Transverse colon (tissue), 4 donors: ENCODE measurements around the gene VWA5B1.

ENCODE experiments used
- CTCF ChIP-seq, 5 experiments: fragments of 200-600 bp in 3 of 5; fragments of 450-650 bp in 2 of 5; sonication (generic) in 3 of 5; IDR thresholded peaks; 1 replicate in 2 of 5; 2 replicates in 3 of 5; pipeline ENCODE4 v1.5.1; 2016 to 2017; ENCODE audit warnings: antibody characterized with exemption in 5 of 5, inconsistent platforms in 3 of 5, mild to moderate bottlenecking in 2 of 5, moderate library complexity in 1 of 5
- EP300 ChIP-seq: sonication (generic); formaldehyde crosslinking; IDR thresholded peaks from one replicate; pipeline ENCODE4 v1.6.1; 2017; ENCODE audit warnings: antibody characterized with exemption, low read depth
- POLR2A ChIP-seq: fragments of 450-650 bp; IDR thresholded peaks from one replicate; pipeline ENCODE4 v1.6.1; 2016; ENCODE audit warnings: antibody characterized with exemption, mild to moderate bottlenecking, moderate library complexity
- POLR2AphosphoS5 ChIP-seq, 3 donors: sonication (generic); formaldehyde crosslinking; IDR thresholded peaks; one replicate each; pipeline ENCODE4 v1.6.1; 2016; ENCODE audit warnings: antibody characterized with exemption in 3 of 3

DNA sequence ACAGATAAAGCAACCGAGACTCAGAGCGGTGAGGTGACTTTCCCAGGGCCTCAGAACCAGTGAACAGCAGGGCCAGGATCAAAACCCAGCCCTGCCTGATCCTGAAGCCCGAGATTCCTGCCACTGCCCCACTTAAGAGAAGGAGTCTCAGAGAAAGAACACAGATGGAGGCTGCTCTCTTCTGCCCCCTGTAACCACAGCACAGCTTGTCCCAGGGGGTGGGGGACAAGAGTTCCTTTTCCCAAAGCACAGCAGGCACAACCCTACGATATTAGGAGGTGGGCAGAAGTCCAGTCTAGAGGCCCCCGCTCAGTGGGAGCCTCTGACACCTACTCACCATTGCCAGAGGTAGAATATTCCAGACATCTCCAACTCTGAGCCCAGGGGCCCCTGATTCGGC, 24.0 kb upstream of the VWA5B1 start:
- TF ChIP-seq POLR2AphosphoS5 (IDR thresholded peaks at IDR 0.05): no peak
- TF ChIP-seq POLR2A: no peak
- no peak for TF ChIP-seq CTCF (IDR thresholded peaks at IDR 0.05)
- TF ChIP-seq EP300: no peak
